Left forelimb (tissue), 1 donor: ENCODE results near the gene HIBCH.
"Not testable (repeated sequence)": the region's sequence is repeated elsewhere in the genome, so short reads cannot be mapped to it uniquely, and the experiment has no call there.

Source experiments
- DNase-seq: peaks from one replicate; pipeline ENCODE4 v3.0.0-alpha.2; 2018; ENCODE audit warnings: low spot score

The HIBCH gene

GRCh38 chr2:190319555-190320498 lies at the start of gene HIBCH:
Gene HIBCH, minus strand, starts transcription at chr2:190319826. Its CDS starts 76 bp downstream, at chr2:190319750.
- peak; percentile 99 for DNase-seq

GRCh38 chr2:190367091-190367490 lies 47.5 kb upstream of the HIBCH start:
- DNase-seq, result no peak

GRCh38 chr2:190366248-190366753 lies 46.7 kb upstream of the HIBCH start:
- no peak for DNase-seq

GRCh38 chr2:190365499-190366204 lies 46.0 kb upstream of the HIBCH start:
- no peak for DNase-seq

DNA sequence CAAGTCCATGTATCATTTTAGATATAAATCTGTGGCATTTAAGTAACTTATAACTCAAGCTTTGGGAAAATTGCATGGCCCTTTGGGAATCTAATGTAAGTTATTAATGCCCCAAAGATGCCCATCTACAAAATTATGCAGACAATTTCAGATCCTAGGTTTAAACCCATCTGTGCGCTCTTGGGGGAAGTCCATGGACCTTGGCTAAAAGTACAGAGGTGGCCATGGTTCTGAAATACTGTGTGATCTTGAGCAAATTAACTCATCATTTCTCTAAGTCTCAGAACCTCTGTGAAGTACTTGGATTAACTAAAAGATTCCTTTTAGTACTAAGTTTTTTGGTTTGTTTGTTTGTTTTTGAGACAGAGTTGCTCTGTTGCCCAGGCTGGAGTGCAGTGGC lies 43.3 kb upstream of the HIBCH start:
- no peak for DNase-seq

DNA sequence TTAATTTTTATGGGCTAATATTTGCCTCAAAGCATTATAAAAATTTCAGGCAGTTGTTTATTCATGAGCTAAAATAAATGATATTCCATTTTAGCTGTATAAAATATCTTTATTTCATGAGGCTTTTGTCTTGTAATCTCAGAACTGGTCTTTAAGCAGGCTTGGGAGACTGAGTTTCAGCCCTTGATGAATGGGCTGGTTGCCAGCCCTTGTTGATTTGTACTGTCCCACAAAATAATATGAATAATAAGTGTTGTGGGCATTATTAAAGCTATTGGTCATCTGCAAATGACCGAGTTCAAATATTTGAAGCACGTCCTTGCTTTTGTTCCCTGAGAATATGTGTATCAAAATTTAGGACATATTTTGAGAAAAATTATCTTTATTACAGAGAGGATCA lies 41.9 kb upstream of the HIBCH start:
- DNase-seq, result no peak

- no peak for DNase-seq
Observed at GRCh38 chr2:190360965-190361364, 41.3 kb upstream of the HIBCH start.

- DNase-seq, result no peak
Observed at GRCh38 chr2:190360561-190360960, 40.9 kb upstream of the HIBCH start.

DNA sequence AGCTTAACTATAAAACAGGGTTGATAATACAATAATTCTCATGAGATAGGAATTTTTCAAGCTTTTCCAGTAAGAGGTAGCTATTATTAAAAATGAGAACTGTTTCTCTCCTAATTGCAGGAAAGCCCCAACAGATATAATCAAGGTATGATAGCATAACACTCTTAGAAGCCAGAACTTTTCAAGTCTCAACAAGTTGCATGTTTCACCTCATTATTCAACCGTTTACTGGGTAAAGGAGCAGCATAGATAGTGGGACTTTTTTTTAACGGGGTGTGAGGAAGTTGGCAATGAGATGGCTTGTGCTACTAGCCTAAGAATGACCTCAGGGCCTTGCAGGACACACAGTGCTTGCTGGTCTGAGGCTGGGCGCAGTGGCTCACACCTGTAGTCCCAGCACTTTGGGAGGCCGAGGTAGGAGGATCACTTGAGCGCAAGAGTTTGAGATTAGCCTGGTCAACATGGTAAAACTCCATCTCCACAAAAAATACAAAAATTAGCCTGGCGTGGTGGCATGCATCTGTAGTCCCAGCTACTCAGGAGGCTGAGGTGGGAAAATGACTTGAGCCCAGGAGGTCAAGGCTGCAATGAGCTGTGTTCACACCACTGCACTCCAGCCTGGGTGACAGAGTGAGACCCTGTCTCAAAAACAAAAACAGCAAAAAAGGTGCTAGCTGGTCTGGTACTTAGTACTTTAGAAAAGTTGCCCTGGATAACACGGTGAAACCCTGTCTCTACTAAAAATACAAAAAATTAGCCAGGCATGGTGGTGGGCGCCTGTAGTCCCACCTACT lies 39.2 kb upstream of the HIBCH start:
- DNase-seq, result not testable (repeated sequence)

DNA sequence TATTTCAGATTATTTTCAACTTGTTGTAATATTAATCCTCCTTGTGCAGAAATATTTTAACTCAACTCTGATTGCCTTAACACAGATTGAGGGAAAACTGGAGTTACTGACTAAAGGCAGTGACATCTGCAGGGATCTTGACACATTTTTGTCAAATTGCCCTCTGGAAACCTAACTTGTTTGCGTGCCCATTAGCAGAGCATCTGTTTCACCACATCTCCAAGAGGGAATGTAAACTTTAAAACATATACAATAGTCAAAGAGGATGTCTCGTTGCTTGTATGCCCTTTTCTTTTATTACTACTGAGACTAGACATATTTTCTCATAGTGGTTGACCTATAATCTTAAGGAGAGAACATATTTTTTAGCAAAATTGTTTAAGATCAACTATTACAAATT lies 38.0 kb upstream of the HIBCH start:
- DNase-seq, result no peak

GRCh38 chr2:190355968-190356644 lies 36.5 kb upstream of the HIBCH start:
- no peak for DNase-seq

DNA sequence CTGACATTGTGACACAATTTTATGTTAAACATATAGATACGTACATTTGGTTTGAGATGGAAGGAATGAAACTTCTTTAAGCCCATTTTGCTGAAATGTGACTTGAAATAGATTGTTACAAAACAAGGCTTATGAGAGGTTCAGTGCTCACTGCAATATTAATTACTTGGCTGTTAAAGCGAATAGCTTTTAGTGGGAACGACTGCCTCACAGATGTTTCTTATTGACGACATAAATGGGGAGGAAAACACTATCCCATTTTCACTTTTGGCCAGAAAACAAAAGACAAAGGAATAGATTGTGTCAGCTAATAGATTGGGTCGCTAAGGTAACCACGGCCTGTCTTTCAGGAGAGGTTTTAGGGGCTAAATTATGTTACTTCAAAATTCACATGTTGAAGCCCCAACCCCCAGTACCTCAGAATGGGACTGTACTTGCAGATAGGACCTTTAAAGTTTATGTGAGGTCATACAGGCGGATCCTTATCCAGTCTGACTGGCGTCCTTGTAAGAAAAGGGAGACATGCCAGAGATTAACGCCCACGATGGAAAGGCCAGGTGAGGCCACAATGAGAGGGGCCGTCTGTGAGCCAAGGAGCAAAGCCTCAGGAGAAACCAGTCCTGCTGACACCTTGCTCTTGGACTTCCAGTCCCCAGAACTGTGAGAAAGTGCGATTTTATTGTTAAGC lies 34.5 kb upstream of the HIBCH start:
- no peak for DNase-seq

DNA sequence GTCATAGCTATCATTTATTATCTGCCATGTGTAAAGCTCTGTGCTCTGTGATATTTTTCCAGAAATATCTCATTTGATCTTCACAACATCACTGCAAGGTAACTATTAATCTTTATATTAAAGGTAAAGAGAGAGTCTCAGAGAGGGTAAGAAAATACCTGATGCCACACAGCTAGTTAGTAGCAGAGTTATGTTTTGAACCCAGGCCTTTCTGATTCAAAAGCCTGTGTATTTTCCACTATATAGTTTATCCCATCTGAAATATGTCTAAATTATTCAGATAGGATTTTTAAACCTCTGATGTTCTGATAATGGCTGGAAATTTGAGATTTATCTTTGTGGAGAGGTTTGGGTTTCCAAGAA lies 33.9 kb upstream of the HIBCH start:
- DNase-seq, result no peak

DNA sequence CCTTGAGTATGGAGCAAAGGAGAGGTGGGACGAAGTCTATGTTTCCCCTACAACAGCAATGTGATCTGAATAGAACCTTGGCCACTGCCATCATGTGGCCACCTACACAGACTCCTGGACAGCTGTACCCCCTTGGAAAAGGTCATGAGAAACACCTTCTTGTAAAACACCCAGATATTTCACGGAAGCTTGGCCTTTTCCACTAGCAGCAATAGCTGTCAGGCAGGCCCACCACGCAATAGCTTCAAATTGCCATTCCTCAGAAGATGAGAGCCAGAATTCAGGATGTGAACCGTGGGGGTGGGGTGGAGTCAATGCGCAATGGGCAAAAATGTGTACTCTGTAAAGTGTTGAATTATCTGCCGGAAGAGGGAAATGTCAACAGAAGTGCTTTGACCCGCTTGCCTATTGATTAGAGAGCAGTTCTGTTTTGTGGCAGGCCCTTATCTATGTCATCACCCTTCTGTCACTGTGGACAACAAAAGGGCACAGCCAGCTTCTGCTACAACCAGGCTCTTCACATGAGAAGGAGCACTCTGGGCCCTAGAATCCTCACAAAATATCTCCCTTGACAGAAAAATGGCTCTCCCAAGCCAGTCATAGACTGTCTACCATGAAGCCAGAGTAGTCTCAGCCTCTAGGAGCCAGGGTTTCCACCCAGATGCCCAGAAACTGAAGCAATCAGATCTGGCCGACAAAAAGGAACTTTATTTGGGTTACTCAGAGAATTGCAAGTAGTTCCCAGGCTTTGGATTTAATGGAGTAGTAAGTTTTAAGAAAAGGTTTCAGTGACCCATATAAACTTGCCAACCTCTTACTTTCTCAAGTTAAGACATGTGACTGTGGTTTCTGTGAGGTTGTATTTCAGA lies 33.3 kb upstream of the HIBCH start:
- no peak for DNase-seq

DNA sequence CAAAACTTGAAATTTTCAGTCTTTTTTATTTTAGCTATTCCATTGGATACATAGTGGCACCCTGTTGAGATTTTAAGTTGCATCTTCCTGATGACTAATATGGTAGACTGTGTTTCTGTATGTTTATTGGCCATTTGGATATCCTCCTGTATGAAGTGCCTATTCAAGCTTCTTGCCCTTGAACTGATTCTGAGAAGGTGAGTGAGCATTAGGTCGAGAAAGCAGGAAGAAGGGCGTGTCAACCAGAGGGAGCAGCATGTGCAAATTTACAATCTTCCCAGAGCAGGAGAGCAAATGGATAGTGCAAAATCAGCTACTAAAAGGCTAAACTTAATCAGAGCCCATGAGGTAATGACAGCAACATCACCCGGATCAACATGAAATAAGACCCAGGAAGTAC lies 32.3 kb upstream of the HIBCH start:
- DNase-seq, result no peak

DNA sequence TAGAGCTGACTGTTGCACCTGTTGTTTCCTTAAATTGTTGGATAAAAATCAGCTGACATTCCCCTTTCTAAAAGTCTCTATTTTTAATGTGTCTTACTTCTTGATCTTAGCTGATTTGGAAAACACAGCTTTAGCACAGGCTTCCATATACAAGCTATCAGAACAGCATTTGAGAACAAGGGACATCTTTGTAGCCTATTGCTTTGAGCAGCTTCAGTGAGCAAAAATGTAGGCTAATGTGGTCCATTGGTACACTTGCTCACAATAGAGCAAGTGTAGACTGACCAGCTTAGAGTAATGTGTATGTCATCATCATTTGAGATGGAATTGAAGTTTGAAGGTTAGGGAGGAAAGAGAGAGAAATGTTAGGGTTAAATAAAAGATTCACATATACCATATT lies 30.7 kb upstream of the HIBCH start:
- no peak for DNase-seq

- no peak for DNase-seq
Observed at GRCh38 chr2:190344276-190344827, 24.7 kb upstream of the HIBCH start.

- peak; percentile 84 for DNase-seq
Observed at GRCh38 chr2:190343536-190344275, 24.1 kb upstream of the HIBCH start, which contains the start of gene INPP1. Gene INPP1, plus strand, starts transcription at chr2:190343589. Its CDS starts 16,514 bp downstream, at chr2:190360103.

GRCh38 chr2:190343089-190343535 lies 23.5 kb upstream of the HIBCH start:
- no peak for DNase-seq
